HG03039 (cell line): Measurements from ENCODE around the gene NEK7.

Source experiments
- ATAC-seq: cut with Tn5 transposase; IDR thresholded peaks from one replicate; pipeline ENCODE4 v1.9.1; 2021; ENCODE audit warnings: mild to moderate bottlenecking, moderate library complexity; ENCODE audit not compliant: unreplicated experiment

Gene NEK7

DNA sequence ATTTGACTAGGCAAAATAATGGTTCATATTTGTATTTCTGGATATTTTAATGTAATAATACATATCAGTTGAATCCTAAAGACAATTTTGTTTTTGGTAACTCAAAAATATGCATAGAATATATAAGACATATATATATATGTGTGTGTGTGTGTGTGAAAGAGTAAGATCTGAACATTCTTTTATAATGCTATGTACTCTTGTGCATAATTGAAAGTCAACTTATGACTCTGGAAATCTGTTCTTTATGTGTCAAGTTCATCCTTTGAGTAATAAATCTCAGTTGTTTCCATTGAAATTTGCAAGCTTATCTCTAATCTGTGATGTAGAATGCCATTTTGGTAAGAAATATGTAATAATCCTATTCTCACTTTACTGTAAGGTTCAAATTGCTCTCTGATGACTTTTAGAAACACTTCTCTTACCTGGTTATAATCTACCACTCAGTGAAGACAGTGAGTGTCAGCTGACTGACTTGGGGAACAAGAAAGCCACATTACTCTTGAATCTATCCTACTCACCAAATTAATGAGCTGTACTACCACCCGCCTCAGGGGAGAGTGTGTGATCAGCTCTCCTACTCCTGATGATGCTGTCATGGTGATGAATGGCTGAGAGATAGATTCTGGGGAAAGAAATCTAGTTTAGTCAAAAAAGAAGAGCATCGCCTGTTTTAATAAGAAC, 15.0 kb upstream of the NEK7 start:
- no peak for ATAC-seq

DNA sequence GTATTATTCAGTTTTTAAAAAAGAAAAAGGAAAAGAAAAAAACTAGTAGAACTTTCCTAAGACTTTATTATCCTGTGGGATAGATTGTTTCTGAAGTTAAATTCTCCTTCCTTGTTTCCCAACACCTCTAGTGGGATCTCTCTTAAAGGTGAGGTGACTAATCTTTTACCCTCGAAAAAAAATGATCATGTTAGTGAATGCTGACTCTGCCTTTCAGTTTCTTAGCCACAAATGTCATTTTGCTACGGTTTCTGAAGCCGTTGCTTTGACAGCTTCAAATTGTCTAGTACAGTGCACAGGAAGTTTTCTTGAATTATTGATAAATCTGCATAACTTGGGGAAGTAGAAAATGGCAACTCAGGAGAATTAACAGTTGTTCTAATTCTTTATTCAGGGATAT, 13.0 kb upstream of the NEK7 start:
- ATAC-seq = peak; percentile 59

DNA sequence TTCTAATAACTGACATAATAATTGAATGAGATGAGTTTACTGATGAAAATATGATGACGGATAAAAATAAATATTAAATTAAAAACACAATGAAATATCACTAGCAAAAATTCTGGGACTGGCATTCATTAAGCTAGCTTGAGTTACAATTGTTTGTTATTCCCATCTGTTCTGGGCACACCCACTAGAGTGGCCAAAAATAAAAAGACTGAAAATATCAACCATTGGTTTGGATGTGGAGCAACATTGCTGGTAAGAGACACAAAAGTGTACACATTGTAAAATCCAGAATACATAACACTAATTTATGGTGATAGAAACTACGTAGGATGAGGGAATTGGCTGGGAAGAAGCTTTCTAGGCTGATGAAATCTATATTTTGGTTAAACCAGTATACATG, 9.6 kb upstream of the NEK7 start:
- no peak for ATAC-seq

DNA sequence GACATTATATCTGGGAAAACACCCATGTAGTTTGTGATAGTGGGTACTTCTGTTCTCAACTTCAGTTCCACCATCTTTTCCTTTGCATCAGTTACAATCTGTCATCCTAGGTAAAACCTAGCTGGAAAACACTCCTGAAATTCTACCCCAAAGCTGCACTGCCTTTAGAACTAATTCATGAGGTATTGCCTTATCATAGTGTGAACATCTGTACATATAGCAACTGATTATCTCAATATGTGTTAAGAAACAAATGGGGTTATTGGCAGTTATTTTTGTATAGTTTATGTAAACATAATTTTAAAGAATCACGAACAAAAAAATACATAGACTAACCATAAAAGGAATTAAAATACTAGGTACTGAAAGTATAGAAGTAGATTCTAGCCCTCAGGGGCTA, 6.4 kb upstream of the NEK7 start:
- ATAC-seq = no peak

DNA sequence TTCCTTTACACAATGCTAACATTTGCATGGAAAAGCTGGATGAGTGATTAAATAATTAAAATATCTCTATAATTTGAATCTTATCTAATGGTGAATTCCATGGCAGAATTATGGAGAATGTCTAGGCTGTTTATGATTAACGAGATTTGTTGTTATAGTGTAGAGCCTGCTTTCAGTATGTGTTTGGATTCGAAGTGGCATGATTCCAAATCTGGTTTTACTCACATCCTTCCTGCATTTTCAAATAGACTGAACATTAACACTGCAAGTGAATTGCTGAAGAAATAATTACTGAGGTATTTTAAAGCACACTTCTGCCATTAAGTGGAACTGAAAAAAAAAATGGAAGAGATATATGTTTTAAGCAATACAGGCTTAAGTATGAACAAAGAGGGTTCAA, 5.1 kb upstream of the NEK7 start:
- no peak for ATAC-seq

DNA sequence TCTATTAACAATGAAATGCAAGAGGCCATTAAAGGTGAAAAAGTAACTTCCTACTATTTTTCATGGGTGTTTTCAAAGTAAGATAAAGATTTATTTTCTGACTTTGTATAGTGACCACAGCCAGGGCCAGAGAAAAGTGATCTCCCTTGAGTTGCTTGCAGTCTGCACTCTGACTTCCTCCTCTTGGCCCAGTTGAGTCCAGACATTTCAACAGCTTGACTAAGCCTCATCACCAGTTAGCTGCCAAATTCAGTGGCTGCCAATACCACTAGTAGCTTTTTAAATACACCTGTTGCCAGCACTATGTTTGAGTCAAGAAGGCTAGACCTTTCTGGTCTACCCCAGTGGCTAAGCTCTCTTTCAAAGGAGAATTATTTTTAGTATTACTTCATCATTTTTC, 3.7 kb upstream of the NEK7 start:
- no peak for ATAC-seq

DNA sequence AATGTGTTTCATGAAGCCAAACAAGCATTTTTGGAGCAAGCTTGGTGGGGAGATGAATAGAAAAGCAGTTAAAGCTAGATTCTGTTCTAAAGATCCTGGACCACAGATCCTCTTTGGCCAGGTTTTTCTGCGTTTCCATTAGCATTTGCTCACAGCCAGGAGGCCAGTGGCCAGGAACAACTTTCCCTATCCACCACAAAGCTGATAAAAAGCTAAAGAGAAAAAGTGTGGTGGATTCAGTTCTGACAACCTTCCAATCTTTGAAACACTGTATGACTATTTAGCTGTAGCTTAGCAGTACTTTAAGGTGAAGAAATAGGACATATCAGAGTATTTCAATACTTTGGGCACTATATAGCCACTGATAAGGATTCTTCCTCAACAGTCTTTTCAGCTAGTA, 3.0 kb upstream of the NEK7 start:
- no peak for ATAC-seq

DNA sequence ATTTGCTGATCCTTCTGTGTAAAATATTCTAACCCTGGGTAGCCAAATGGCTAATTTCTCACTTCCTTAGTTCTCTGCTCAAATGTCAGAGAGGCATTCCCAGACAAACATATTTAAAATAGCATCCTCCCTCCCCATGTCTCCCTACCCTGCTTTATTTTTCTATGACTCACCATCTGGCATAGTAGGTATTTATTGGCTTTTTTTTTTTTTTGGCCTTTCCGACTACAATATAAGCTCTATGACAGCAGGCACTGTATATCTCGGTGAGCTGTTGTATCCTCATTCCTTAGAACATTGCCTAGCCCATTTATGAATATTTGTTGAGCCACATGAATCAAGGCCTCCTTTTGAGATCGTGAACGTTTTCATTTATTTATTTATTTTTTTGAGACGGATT, 1.5 kb upstream of the NEK7 start:
- no peak for ATAC-seq

DNA sequence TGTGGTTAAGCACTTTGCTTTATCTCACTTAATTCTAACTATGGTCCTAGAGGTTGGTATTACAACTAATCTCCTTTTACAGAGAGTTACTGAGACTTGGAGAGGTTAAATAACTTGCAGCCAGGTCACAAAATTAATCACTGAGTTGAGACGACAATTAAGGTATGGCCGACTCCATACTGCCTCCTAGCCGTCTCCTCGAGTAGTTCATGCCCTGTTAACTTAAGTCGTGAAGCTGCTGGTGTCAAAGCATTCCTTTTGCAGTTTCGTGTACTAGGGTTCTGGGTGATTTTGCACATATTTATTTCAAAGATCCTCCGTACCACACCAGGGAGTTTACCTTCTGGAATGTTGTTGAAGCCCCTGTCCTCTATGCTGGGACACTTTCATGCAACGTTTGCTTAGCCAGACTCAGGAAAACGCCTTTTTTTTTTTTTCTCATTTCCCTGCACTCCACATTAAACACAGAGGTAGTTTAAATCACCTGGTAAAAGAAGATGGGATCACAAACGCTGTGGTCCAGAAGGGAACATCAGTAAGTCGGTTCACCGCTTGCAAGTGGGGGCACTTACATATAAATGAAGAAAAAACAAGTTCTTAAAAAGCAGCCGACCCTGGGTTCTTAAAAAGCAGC, 570 bp upstream of the NEK7 start:
- ATAC-seq = peak; percentile 24

DNA sequence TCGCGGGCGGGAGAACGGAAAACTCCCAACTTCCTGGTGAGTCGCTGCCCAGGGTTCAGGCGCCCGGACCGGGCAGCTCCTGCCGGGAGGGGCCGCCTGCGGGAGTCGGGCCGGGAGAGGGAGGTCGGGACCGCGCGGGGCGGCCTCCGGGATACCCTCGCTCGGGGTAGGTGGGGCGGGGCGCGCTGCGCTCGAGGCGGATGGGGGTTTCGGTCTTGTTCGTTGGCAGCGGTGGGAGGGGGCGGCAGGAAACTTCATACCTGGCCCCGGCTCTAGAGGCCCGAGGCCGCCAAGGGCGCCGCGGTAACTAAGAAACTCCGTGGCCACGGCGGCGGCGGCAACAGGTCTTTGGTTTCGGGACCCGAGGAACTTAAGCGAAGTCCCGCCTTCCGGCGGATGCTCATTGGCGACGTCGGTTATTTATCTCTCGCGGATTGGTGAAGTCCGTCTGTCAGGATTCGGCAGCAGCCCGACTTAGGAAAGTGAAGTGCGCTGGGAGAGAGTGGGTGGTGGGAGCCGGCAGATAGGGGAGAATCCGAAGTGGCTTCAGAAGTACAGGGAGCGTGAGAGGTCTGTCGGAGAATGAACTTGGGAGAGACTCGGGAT, 546 bp downstream of the NEK7 start:
- peak; percentile 41 for ATAC-seq

DNA sequence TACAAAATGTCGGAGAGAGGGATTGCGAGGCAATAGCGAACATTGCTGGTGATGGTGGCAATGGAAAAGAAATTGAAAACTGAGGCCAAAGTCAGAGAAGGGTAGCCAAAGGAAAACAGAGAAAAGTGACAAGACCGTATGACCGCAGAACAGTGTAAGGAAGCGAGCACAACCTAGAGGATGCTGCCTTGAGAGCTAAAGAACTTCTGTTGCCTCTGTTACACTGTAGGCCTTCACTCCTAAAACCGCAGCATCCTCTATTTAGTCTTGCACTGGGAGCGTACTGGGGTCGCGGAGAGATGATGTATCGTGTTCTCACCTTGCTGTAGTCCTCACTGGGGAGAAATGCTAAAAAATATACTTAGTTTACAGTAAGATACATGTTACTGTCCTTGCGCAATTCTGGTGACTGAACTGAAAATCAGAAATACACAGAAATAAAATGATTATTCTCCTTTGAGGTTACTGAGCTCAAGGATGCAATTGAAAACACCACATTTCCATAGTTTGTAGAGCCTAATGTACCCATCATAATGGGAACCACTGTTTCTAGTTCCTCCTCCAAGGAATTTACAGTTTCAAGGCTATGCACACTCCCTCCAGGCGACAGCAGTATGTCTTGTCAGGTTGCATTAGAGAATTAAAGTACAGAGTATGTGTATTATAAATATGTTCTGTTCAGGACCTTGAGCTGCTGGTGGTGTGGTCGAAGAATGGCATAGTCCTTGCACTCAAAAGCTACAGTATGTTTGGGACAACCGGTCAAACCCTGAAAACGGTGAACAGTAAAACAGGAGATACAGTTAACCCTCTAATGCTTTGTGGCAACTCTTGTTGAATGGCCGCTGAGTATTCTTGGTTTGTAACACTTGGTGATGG, 1.3 kb downstream of the NEK7 start:
- ATAC-seq = no peak

DNA sequence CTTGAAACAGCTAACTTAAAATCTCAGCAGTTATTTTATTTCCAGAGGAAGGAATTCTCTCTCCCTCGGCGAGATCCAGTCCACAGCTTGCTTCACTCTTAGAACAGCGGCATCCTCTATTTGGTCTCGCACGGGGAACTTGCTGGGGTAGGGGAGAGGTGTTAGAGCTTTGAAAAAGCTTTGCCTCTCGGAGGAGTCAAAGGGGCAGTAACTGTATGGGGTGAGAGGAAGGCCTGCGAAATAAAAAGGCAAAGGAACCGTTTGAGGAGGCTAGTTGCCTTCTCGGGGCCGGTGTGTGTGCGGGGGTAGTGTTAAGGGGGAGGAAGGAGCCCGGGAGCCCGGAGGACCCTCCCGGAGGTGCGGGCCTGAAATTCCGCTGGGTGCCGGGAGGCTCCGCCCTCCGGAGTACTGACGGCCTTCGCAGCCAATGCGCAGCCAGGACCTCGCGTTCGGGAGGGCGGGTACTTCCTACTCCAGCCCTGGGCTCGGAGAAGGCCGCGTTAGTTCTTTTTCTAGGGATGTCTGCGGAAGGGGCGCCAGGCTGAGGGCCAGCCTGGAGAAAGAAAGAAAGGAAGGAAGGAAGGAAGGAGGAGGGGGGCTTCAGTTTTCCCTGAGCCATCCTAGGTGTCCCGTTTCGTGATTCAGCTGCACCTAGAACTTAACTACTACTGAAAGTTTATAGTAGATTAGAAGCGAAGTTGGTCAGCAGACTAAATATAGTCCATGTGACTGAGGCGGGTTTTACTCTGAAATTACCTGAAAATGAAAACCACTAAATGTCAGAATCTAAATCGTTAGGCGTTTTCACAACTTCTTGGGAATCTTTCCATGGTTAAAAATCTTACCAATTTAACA, 2.2 kb downstream of the NEK7 start:
- ATAC-seq = peak; percentile 57

DNA sequence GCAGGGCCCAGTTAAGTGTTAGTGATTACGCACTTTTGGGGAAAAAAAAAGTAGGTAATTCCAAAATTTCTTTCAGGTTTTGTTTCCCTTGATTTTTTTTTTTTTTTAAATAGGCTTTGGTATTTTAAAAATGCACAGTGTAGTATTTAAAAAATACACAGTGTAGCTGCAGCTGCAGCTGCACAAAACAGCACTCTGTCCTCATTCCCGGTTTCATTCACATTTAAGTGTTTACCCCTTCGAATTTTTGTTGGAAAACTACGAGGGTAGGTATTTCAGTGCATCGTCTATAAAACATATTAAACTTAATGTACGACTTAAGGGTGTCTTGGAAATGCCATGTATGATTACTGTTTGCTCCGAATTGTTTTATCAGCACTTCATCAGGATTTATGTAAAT, 3.4 kb downstream of the NEK7 start:
- no peak for ATAC-seq

DNA sequence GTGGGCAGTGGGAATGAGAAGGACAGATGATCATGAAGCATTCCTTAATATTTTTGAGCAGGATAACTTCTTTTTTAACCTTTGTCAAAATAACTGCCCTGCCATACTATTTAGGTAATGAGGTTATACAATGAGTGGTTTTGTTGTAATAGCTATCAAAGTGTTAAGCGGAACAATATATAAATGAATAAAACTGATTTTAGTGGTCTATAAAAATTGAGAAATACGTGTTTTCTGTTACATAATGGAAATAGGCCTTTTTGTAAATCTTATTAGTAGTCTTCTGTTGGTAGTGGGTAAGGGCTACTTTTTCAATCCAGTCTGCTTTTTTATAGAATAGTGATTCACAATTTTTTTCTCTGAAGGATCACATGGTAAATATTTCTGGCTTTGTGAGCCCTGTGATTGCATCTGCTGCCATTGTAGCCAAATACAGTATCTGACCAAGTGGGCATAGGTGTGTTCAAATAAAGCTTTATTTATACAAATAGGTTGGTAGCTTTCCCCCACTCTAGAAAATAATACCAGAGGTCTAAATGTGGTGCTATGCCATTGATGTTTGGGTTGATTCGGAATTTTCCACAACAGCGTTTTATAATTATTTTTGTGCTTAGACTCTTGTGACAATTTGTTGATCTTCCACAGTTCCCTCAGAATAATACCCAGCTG, 4.3 kb downstream of the NEK7 start:
- ATAC-seq = no peak

DNA sequence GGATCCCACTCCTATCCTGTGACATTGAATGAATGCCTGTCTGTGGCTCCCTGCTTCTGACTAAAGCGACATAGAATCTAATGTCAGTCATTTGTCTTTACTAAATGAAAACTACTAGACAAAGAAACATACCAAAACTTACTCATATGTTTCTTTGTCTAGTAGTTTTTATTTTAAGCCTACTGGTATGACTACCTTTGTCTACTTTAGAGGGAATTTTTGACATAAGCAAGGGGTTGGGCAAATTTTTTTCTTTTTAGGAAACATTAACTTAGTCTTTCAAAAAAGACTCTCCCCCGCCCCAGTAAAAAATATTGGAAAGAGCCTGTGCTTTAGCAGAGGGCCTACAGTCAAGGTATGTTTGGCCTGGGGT, 4.9 kb downstream of the NEK7 start:
- no peak for ATAC-seq

DNA sequence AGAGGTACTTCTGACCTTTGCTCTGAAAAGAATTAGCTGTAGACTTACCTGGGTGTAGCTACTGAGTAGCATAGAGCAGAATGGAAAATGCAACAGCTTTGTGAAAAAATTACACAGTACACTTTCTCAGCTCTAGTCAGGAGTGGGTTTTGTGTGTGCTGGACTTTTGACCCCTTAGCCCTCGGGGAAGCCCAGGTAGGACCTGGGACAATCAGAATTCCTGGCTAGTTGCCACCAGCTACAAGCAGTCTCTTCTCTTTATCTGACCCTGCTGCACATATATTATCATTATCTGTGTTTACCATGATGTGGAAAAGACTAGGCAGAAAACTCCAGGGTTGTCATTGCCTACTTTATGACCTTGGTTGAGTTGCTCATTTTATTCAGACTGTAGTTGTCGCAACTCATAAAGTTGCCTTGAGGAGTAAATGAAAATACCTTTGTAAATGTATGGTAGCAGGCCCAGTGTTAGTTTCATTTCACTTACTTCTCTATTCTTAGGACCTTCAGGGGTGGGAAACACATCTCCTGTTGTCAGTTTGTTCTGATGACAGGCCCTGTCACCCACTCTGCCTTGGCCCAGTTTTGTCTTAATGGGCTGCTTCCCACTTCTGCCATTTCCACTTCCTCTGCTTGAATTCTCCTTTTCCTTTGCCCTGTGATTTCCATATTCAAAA, 5.4 kb downstream of the NEK7 start:
- ATAC-seq = no peak

DNA sequence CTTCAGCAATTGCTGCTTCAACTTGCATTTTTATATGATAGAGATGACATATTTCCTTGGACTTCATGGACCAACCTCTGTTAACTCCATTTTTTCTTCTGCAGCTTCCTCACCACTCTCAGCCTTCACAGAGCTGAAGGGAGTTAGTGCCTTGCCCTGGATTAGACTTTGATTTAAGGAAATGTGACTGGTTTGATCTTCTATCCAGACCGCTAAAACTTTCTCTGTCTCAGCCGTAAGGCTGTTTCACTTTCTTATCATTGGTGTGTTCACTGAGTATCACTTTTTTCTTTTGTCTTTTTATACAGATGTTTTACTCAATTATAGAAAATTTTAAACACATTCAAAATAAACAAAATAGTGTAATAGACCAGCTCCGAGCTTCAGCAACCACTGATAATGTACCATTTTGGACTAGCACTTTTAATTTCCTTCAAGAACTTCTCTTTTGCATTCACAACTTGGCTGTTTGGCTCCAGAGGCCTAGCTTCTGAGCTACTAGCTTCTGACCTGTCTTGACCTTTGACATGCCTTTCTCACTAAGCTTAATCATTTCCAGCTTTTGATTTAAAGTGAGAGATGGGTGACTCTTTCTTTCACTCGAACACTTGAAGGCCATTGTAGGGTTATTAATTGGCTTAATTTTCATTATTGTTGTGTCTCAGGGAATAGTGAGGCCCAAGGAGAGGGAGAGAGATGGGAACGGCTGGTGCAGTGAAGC, 9.3 kb downstream of the NEK7 start:
- no peak for ATAC-seq

DNA sequence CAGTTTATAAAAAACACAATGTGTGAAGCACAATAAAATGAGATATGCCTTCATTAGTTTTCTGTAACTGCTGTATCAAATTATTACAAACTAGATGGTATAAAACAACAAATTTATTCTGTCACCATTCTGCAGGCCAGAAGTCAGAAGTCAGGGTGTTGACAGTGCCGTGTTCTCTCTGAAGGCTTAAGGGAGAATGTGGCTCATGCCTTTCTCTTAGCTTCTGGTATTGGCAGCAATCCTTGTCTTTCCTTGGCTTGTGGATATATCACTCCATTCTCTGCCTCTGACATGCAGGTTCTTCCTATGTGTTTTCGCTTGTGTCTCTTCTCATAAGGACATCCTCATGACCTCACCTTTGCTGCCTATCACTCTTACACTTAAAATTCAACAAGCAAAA, 10.1 kb downstream of the NEK7 start:
- no peak for ATAC-seq

DNA sequence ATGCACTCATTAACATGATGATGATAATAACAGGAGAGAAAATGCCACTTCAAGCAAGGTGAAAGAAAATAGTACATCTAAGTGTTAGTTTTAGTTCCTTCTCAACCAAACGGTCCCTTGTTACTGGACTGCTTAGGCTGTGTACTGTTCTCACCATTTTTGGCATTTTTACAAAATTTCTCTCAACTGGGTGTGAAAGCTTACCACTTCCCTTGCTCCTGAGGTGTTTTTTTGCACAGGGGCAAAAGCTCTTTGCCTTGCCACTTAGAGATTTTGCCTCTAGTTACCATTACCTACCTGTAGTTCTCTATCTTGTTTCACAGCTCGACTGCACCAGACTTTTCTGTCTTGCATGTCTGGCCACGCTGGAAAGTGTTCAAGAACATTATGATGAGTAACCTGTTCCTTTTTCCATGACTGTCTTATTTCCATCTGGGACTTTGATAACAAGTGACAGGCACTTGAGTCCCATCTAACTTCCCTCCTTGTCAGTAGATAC, 10.7 kb downstream of the NEK7 start:
- ATAC-seq = no peak
